CD4-positive, alpha-beta memory T cell (primary cell): ENCODE results near the gene ZBP1. TPM values are rescaled to one million over a fixed set of nuclear protein-coding genes. Genes with fewer than 3 reads are reported as not detected.

ENCODE experiments used
- CTCF ChIA-PET: fragments of 350-600 bp; sonication (Branson Sonifier 250); formaldehyde crosslinking; loops from one replicate; lab custom pipeline; 2021; ENCODE audit warnings: inconsistent platforms; ENCODE audit not compliant: partially characterized antibody; lab: Charles Lee
- POLR2A ChIA-PET: fragments of 350-600 bp; sonication (Branson Sonifier 250); formaldehyde crosslinking; loops from one replicate; lab custom pipeline; 2021; ENCODE audit not compliant: partially characterized antibody; lab: Charles Lee
- DNase-seq, 5 donors: peaks; one replicate each; pipeline versions ENCODE4 v3.0.0 to v3.0.0-alpha.2; 2020 to 2022; ENCODE audit warnings: mixed read lengths in 1 of 5
- H3K27ac ChIP-seq: one replicate; pipeline ENCODE4 v1.7.0; 2013; ENCODE audit warnings: low read depth, low read length
- H3K27me3 ChIP-seq: 2 replicates; pipeline ENCODE4 v1.7.0; 2013; ENCODE audit warnings: mild to moderate bottlenecking, low read length, moderate library complexity; ENCODE audit not compliant: insufficient read depth
- H3K36me3 ChIP-seq: 2 replicates; pipeline ENCODE4 v1.7.0; 2013; ENCODE audit warnings: mild to moderate bottlenecking, low read length, moderate library complexity; ENCODE audit not compliant: insufficient read depth
- H3K4me1 ChIP-seq: 2 replicates; pipeline ENCODE4 v1.7.0; 2013; ENCODE audit warnings: mild to moderate bottlenecking, low read length, moderate library complexity; ENCODE audit not compliant: insufficient read depth
- H3K4me3 ChIP-seq, 2 donors: one replicate each; pipeline ENCODE4 v1.7.0; 2013; ENCODE audit warnings: low read length in 2 of 2, mild to moderate bottlenecking in 1 of 2
- H3K9me3 ChIP-seq, 2 donors: one replicate each; pipeline ENCODE4 v1.7.0; 2013; ENCODE audit warnings: low read length in 2 of 2, control low read depth in 1 of 2; ENCODE audit not compliant: control insufficient read depth in 1 of 2
- H3K27ac Mint-ChIP-seq, 7 donors: one replicate each; pipeline ENCODE4 v1.8.0; 2020 to 2021; ENCODE audit warnings: mixed read lengths in 7 of 7, mild to moderate bottlenecking in 6 of 7, inconsistent platforms in 3 of 7, moderate library complexity in 3 of 7
- H3K27me3 Mint-ChIP-seq, 2 donors: one replicate each; pipeline ENCODE4 v1.8.0; 2020 to 2021; ENCODE audit warnings: mixed read lengths in 2 of 2
- H3K36me3 Mint-ChIP-seq, 2 donors: one replicate each; pipeline ENCODE4 v1.8.0; 2020 to 2021; ENCODE audit warnings: mixed read lengths in 2 of 2, inconsistent platforms in 1 of 2, mild to moderate bottlenecking in 1 of 2
- H3K4me1 Mint-ChIP-seq, 4 donors: one replicate each; pipeline ENCODE4 v1.8.0; 2020 to 2021; ENCODE audit warnings: mixed read lengths in 4 of 4, mild to moderate bottlenecking in 1 of 4
- H3K4me3 Mint-ChIP-seq, 8 donors: one replicate each; pipeline ENCODE4 v1.8.0; 2020 to 2021; ENCODE audit warnings: mixed read lengths in 8 of 8, mild to moderate bottlenecking in 7 of 8, moderate library complexity in 6 of 8, inconsistent platforms in 3 of 8
- H3K9me3 Mint-ChIP-seq, 8 donors: one replicate each; pipeline ENCODE4 v1.8.0; 2020 to 2021; ENCODE audit warnings: mixed read lengths in 8 of 8, mild to moderate bottlenecking in 5 of 8, inconsistent platforms in 3 of 8, moderate library complexity in 1 of 8
- intact Hi-C: fragments of 100-400 bp; cut with micrococcal nuclease; formaldehyde crosslinking; loops from one replicate; pipeline ENCODE4 v1.15.1; 2023
- polyA plus RNA-seq, 2 donors: library from polyadenylated mRNA; unstranded; fragments of 300-500 nt; fragmentation: Illumina TruSeq; gene quantifications; one replicate each; pipeline ENCODE4 v1.2.3, GENCODE V29; 2021
- total RNA-seq, 2 experiments: library from RNA; stranded (reverse); gene quantifications; one replicate each; pipeline ENCODE4 v1.2.3, GENCODE V29; 2021

Gene ZBP1
- total and polyA plus RNA-seq, 4 experiments from 2014 or later, result 11.7 to 25.2 (median 19.8) TPM

DNA sequence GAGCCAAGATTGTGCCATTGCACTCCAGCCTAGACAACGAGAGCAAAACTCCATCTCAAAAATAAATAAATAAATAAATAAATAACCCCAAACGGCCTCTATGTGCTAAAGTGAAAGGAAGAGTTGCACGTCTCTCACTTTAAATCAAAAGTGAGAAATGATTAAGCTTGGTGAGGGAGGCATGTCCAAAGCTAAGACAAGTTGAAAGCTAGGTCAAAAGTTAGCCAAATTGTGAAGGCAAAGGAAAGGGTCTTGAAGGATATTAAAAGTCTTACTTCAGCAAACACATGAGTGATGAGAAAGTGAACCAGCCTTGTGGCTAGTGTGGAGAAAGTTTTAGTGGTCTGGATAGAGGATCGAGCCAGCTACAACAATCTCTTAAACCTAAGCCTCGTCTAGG is 14.3 kb downstream of the ZBP1 start:
- POLR2A ChIA-PET, result interaction anchor here (2.1 kb wide), 1 partner anchor 14 kb away, joined by 5 read pairs; the partner anchor contains the start of gene ZBP1
- Histone ChIP-seq H3K36me3 (peaks cover 17% of the 10 kb centered on the region), H3K27me3 (no peaks in the 10 kb centered on the region), H3K4me3 (no peak overlapping the region), H3K27ac (no peak overlapping the region), H3K9me3 (no peaks in the 10 kb centered on the region), H3K4me1 (peaks cover 13% of the 10 kb centered on the region)
- no peak for DNase-seq
- Mint-ChIP-seq H3K9me3 (no peaks in the 10 kb centered on the region), H3K27me3 (no peaks in the 10 kb centered on the region), H3K27ac (peak overlapping the region; percentile 31 to 84 (median 77)), H3K4me1 (peaks cover 15 to 38% (median 20%) of the 10 kb centered on the region in 4 donors), H3K36me3 (peaks cover 38 to 50% of the 10 kb centered on the region in 2 donors), H3K4me3 (peak overlapping the region in 1 of 8 donors; percentile 21)
- intact Hi-C loops, result no loop called here
- CTCF ChIA-PET, result interaction anchor here (1.0 to 2.3 kb wide), 5 partner anchors 9 to 17 kb away, joined by 3 to 10 read pairs (median 5); partner anchors contain the start of gene ZBP1

DNA sequence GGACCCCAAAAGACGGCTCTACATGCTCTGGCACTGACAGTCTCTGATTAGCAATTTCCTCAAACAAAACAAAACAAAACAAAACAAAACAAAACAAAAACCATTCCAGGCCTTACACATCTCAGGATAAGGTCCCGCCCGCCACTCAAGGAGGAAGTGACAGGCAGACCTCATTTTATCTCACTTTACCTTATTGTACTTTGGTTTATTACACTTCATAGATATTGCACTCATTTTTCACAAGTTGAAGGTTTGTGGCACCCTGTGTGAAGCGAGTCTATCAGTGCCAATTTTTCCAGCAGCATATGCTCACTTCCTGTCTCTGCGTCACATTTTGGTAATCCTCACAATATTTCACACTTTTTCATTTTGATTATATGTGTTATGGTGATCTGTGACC is 15.2 kb downstream of the ZBP1 start:
- H3K27ac ChIP-seq, result peak overlapping the region; percentile 14
- H3K4me3 ChIP-seq, result no peak overlapping the region
- H3K27me3 ChIP-seq, result no peaks in the 10 kb centered on the region
- H3K4me1 ChIP-seq, result peaks cover 13% of the 10 kb centered on the region
- intact Hi-C loops, result no loop called here
- peaks cover 15 to 38% (median 20%) of the 10 kb centered on the region in 4 donors for H3K4me1 Mint-ChIP-seq
- ChIA-PET POLR2A (interaction anchor here (0.9 kb wide), 1 partner anchor 24 kb away, joined by 3 read pairs; no protein-coding TSS in a partner anchor), CTCF (no interaction called here)
- H3K36me3 Mint-ChIP-seq, result peaks cover 30 to 42% of the 10 kb centered on the region in 2 donors
- H3K27ac Mint-ChIP-seq, result peak overlapping the region; percentile 62 to 94 (median 81)
- H3K27me3 Mint-ChIP-seq, result no peaks in the 10 kb centered on the region
- DNase-seq, result peak in 1 of 5 donors; percentile 16
- H3K36me3 ChIP-seq, result peaks cover 9% of the 10 kb centered on the region
- H3K4me3 Mint-ChIP-seq, result peak overlapping the region in 2 of 8 donors; percentile 41 to 68
- no peaks in the 10 kb centered on the region for H3K9me3 ChIP-seq
- H3K9me3 Mint-ChIP-seq, result no peaks in the 10 kb centered on the region

DNA sequence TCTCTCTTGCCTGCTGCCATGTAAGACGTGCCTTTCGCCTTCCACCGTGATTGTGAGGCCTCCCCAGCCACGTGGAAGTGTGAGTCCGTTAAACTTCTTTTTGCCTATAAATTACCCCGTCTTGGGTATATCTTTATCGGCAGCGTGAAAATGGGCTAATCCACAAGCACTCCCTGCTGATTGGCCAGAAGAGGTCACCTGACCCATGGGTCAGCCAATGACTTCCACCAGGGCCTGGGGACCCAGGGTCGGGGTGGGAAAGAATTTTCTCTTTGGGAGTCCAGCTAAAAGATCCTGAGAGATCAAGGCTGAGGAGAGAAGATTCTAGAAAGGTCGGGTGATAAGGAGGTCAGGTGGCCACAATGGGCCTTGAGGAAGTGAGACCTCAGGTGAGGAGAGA is 17.1 kb downstream of the ZBP1 start:
- Histone ChIP-seq H3K27ac (no peak overlapping the region), H3K4me3 (no peak overlapping the region), H3K9me3 (no peaks in the 10 kb centered on the region), H3K36me3 (no peaks in the 10 kb centered on the region), H3K27me3 (no peaks in the 10 kb centered on the region), H3K4me1 (peaks cover 13% of the 10 kb centered on the region)
- no peaks in the 10 kb centered on the region for H3K27me3 Mint-ChIP-seq
- peak overlapping the region in 1 of 7 donors; percentile 31 for H3K27ac Mint-ChIP-seq
- no peaks in the 10 kb centered on the region for H3K9me3 Mint-ChIP-seq
- H3K4me1 Mint-ChIP-seq, result peaks cover 15 to 34% (median 19%) of the 10 kb centered on the region in 4 donors
- ChIA-PET POLR2A (interaction anchor here (1.9 kb wide), 1 partner anchor 25 kb away, joined by 7 read pairs; no protein-coding TSS in a partner anchor), CTCF (interaction anchor here (1.0 to 9.4 kb wide), 2 partner anchors 17 to 589 kb away, joined by 3 to 111 read pairs; partner anchors contain the start of gene ZBP1)
- no peak for DNase-seq
- intact Hi-C loops, result no loop called here
- H3K4me3 Mint-ChIP-seq, result no peak overlapping the region
- peaks cover 22 to 30% of the 10 kb centered on the region in 2 donors for H3K36me3 Mint-ChIP-seq

DNA sequence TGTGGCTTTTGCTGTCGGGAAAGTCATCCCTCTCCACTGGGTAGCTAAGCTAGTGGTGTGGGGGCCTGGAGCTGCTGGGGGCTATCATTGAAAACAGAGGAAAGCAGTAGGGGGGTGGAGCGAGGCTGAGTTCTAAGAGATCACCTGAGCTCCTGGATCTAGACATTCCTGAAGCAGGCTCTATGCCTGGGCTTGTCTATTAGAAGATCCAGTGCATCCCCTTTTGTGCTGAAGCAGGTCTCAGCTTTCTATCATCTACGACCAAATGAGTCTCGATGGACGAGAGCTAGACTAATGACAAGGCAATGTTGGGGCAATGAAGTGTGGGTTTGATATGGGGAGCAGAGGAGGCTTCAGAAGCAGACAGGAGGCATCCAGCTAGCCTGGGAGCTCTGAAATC is 18.5 kb downstream of the ZBP1 start:
- Histone ChIP-seq H3K27me3 (no peaks in the 10 kb centered on the region), H3K36me3 (no peaks in the 10 kb centered on the region), H3K4me3 (no peak overlapping the region), H3K27ac (no peak overlapping the region), H3K4me1 (peaks cover 16% of the 10 kb centered on the region), H3K9me3 (no peaks in the 10 kb centered on the region)
- Mint-ChIP-seq H3K4me1 (peaks cover 15 to 27% (median 20%) of the 10 kb centered on the region in 4 donors), H3K27ac (peak overlapping the region in 2 of 7 donors; percentile 46 to 65), H3K9me3 (no peaks in the 10 kb centered on the region), H3K27me3 (peaks cover 0 to 2% of the 10 kb centered on the region in 2 donors), H3K36me3 (peaks cover 13 to 18% of the 10 kb centered on the region in 2 donors), H3K4me3 (no peak overlapping the region)
- POLR2A ChIA-PET, result interaction anchor here (1.7 to 1.9 kb wide), 2 partner anchors 18 to 26 kb away, joined by 7 to 9 read pairs; partner anchors contain the start of gene ZBP1
- intact Hi-C loops, result no loop called here
- DNase-seq, result no peak
- CTCF ChIA-PET, result interaction anchor here (0.6 to 9.4 kb wide), 10 partner anchors 9 to 611 kb away, joined by 3 to 111 read pairs (median 3); partner anchors contain the start of gene ZBP1

GRCh38 chr20:57601211-57601570 is 19.0 kb downstream of the ZBP1 start:
- H3K36me3 Mint-ChIP-seq, result peaks cover 12 to 13% of the 10 kb centered on the region in 2 donors
- H3K27ac Mint-ChIP-seq, result peak overlapping the region in 1 of 7 donors; percentile 53
- no peaks in the 10 kb centered on the region for H3K27me3 ChIP-seq
- ChIA-PET POLR2A (interaction anchor here (1.7 to 1.9 kb wide), 2 partner anchors 18 to 27 kb away, joined by 7 to 9 read pairs; partner anchors contain the start of gene ZBP1), CTCF (interaction anchor here (0.6 to 9.4 kb wide), 9 partner anchors 8 to 612 kb away, joined by 3 to 111 read pairs (median 3); partner anchors contain the start of gene ZBP1)
- no peaks in the 10 kb centered on the region for H3K9me3 Mint-ChIP-seq
- peaks cover 0 to 2% of the 10 kb centered on the region in 2 donors for H3K27me3 Mint-ChIP-seq
- H3K27ac ChIP-seq, result no peak overlapping the region
- H3K9me3 ChIP-seq, result no peaks in the 10 kb centered on the region
- H3K4me3 ChIP-seq, result no peak overlapping the region
- peaks cover 16% of the 10 kb centered on the region for H3K4me1 ChIP-seq
- no peaks in the 10 kb centered on the region for H3K36me3 ChIP-seq
- peaks cover 11 to 23% (median 18%) of the 10 kb centered on the region in 4 donors for H3K4me1 Mint-ChIP-seq
- DNase-seq, result no peak
- intact Hi-C loops, result no loop called here
- peak overlapping the region in 1 of 8 donors; percentile 21 for H3K4me3 Mint-ChIP-seq

DNA sequence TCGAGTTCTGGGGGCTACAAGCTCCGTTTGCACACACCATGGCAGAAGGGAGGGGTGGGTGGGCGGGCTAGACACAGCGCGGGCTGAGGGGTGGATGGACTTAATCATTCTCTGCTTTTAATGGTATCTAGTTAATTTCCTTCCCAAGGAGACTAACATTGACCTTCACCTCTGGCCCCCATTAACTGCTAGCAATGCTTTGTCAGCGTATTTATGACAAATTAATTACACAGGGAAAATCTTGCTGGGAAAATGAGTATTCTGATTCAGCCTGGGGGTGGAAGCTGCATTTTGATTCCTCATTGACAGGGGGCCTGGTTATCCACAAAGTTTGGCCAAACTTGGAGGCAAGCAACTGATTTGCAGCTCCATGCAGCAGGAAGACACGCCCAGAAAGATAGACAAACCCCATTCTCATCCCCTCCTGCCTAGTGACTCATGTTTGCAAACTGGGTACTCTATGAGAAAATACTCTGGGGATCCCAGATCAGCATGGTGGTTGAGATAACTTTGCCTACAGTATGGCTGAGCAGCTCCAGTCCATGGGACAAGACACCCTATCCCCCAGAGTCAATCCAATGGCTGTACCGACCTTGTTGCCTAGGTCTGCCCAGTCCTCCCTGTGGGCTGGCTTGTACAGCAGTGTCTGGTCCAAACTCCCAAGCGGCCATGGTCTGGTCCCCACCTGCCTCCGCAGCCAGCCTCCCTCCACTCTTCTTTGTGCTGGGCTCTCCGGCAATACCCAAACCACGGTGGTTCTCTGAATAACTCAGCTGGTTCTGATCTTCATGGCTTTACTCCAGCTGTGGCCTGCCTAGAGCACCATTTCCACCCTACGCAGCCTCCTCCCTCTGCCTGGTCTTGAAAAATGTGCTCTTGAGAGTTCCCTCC is 19.7 kb downstream of the ZBP1 start:
- no peaks in the 10 kb centered on the region for H3K9me3 ChIP-seq
- CTCF ChIA-PET, result interaction anchor here (0.9 to 9.4 kb wide), 7 partner anchors 13 to 612 kb away, joined by 3 to 111 read pairs (median 8); partner anchors contain the start of gene ZBP1
- Mint-ChIP-seq H3K4me1 (peaks cover 7 to 20% (median 15%) of the 10 kb centered on the region in 4 donors), H3K4me3 (peak overlapping the region in 1 of 8 donors; percentile 21), H3K9me3 (no peaks in the 10 kb centered on the region), H3K36me3 (peaks cover 7 to 10% of the 10 kb centered on the region in 2 donors), H3K27ac (peak overlapping the region in 3 of 7 donors; percentile 22 to 53 (median 35)), H3K27me3 (peaks cover 0 to 2% of the 10 kb centered on the region in 2 donors)
- POLR2A ChIA-PET, result interaction anchor here (1.7 kb wide), 1 partner anchor 19 kb away, joined by 9 read pairs; the partner anchor contains the start of gene ZBP1
- H3K4me1 ChIP-seq, result peaks cover 13% of the 10 kb centered on the region
- no peaks in the 10 kb centered on the region for H3K36me3 ChIP-seq
- H3K27me3 ChIP-seq, result no peaks in the 10 kb centered on the region
- H3K4me3 ChIP-seq, result no peak overlapping the region
- H3K27ac ChIP-seq, result no peak overlapping the region
- intact Hi-C loops, result no loop called here
- no peak for DNase-seq
